GM12891 (cell line): ENCODE results near the gene CEND1.

ENCODE experiments used
- PAX5 ChIP-seq: IDR thresholded peaks from 2 replicates; pipeline ENCODE4 v1.6.1; 2011; ENCODE audit warnings: low read length, moderate library complexity, mild to moderate bottlenecking; ENCODE audit not compliant: insufficient read depth, severe bottlenecking
- POLR2A ChIP-seq: IDR thresholded peaks from 2 replicates; pipeline ENCODE4 v1.6.1; 2011; ENCODE audit warnings: low read depth, low read length, control low read depth
- TAF1 ChIP-seq: IDR thresholded peaks from 2 replicates; pipeline ENCODE4 v1.6.1; 2011; ENCODE audit warnings: low read depth, low read length, control low read depth

- TF ChIP-seq POLR2A (no peak), TAF1 (no peak), PAX5 (no peak)
Measured at GRCh38 chr11:804599-804964, 14.7 kb upstream of the CEND1 start.
